GM19193 (cell line): ENCODE measurements around the gene ATG13.

Source experiments
- POLR2A ChIP-seq: IDR thresholded peaks from 4 replicates; pipeline ENCODE4 v1.6.1; 2011; ENCODE audit not compliant: insufficient read depth, insufficient read length; ENCODE audit errors: extremely low read depth

The ATG13 gene

DNA sequence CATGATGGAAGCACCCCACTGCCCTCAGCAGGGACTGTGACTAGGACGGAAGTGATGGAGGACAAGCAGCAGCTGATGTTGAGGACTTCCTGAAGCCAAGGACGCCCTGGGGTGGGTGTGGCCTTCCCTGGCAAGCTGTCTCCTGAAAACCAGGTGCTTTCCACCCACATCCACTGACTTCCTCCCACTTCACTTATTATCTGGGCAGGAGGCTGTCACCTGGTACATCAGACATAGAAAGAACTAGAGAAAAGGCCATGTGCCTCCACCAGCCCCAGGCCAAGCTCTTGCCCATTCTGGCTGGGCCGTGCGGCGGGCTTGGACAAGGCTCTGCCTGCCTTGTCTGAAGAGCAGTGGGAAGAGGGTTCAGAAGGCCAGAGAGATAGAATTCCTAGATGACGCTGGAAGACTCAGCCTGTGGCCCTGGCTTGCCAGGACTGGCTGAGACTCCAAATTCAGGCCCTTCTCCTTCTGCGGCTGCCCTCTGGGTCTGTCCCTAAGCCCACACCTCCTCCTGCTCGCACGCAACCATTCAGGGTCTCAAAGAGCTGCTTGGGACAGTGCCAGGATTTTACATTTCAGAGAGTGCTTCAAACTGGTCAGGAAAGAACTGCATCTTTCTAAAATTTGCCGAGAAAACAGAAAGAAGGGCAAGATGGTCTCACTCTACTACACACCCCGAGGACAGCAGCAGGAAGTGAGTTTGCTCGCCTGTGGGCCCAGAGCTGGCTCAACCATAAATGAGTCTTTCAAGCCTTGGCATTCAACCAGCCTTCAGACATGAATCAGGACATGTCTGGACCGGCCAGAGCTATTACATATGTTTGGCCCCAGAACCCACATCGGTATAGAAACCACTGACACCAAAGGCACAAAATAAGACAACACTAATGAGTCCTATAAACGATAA, 69.8 kb downstream of the ATG13 start:
- no peak for TF ChIP-seq POLR2A

DNA sequence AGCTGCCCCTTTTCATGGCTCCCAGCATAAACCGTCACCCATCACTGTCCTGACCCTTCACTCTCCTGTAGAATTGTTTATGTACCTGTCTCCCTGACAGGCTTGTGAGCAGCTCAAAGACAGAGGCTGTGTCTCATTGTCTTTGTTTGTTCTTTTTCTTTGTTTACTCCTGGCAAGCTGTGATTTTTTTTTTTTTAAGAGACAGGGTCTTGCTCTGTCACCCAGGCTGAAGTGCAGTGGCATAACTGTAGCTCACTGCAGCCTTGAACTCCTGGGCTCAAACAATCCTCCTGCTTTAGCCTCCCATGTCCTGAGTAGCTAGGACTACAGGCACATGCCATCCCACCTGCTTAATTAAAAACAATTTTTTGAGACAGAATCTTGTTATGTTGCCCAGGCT, 73.3 kb downstream of the ATG13 start:
- no peak for TF ChIP-seq POLR2A

DNA sequence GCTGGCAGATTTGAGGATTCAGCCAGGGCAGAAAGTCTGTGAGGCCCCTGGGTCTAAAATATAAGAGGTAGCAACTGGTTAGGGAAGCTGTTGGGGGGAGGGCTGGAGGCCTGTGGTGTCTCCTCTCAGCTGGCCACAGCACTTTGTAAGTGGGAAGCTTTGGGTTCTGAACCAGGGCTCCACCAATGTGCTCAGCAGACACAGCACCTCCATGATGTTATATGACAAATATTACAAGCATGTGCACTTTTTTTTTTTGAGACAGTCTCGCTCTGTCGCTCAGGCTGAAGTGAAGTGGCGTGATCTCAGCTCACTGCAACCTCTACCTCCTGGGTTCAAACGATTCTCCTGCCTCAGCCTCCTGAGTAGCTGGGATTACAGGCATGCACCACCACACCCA, 75.1 kb downstream of the ATG13 start:
- TF ChIP-seq POLR2A: no peak

DNA sequence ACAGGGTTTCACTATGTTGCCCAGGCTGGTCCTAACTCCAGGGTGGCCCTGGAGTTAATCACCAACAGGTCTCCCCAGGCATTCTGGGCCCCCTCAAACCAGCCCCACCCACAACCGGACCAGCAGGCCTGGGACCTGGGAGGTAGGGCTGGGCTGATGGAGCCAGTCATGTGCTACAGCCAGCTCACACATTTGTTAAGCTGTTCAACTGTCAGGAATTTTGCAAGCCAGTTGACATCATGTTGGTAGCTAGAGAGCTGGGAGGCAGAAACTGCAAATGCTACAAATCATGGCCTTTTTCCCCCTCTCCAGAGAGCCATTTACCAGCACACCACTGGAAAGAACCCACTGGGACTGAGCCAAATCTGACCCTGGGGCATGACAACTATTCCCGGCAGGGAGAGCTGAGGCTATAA, 76.3 kb downstream of the ATG13 start:
- TF ChIP-seq POLR2A: no peak

DNA sequence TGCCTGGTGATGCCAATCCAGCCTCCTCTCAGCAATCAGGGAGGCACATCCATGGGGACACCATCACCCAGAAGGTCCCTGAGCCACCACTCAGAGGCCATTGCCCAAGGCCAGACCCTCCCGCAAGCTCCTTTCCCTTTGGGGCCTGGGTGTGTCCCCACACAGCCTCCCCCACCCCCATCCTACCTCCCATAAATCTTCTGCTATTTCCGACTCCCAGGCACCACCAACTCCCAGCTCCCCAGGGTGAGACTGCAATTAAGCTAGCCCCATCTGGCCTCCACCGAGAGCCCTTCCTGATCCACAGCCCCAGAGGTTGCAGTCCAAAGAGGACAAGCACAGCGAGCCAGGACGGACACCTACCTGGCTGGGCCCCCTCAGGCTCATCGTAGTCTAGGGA, 76.7 kb downstream of the ATG13 start:
- no peak for TF ChIP-seq POLR2A

DNA sequence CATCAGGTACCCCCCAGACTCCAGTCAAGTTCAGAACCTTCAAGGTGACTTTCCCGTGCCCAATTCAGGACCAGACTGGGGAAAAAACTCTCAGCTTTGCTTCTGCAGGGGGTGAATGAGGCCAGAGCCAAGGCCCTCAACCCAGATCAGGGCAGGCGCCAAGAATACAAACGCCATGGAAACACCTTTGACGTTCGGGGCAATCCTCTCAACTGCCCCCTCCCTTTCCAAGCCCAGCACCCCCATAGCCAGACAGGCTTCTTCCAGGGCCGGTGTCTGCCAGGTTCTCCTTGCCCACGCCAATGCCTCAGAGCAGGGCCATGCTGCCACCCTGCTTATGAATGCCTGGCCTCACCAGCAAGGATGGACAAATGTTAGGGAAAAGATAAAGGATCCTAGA, 77.3 kb downstream of the ATG13 start:
- TF ChIP-seq POLR2A: no peak

DNA sequence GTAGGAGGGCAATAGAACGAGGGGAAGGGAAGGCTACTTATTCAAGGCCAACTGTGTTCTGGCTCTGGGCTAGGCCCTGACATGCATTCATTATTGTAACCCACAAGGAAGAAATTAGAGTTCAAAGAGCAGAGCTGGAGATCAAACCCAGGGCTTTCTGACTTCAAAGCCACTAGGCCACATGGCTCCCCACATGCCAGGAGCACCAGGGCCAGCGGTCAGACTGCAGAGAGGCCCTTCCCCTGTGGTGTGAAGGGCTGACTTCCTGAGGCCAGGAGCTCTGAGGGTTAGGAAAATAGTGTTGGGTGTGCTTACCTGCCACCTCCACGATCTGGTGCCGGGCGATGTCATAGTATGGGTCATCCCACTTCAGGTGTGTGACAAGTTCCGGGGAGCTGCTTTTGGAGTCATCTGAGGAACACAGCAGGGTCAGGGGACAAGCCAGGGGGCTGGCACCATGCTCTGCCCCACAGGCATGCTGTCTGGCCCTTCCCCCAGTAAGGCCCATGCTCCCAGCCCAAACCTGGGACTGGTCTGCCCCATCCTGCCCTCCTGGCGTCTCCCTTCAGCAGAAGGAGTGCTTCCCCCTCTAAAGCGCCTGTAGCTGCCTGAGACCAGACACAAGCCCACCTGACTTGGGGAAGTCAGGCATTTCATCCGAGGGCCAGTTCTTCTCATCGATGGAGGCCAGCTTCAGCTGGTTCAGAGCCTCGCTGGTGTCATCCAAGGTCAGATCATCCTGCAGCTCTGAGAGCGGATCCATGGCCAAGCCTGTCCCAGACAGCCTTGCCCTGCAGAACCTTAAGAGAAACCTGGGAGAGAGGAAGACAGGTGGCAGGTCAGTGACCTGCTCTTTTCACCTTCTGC, 78.2 kb downstream of the ATG13 start:
- TF ChIP-seq POLR2A: no peak

DNA sequence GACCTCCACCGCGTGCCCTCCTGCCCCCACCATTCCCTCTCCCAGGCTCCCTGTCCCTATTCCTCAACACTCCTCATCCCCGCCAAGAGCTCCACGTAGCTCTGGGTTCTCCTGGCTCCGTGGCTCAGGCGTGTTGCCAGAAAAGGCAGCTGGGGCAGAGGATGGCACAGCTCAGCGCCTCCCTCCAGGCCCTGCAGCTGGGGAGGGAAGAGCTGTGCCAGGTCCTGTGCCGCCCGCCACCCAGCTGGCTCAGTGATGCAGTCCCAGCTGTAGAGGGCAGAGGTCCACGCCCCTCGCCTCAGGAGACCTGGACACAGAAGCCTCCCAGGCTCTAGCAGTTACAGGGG, 78.8 kb downstream of the ATG13 start:
- TF ChIP-seq POLR2A: no peak

DNA sequence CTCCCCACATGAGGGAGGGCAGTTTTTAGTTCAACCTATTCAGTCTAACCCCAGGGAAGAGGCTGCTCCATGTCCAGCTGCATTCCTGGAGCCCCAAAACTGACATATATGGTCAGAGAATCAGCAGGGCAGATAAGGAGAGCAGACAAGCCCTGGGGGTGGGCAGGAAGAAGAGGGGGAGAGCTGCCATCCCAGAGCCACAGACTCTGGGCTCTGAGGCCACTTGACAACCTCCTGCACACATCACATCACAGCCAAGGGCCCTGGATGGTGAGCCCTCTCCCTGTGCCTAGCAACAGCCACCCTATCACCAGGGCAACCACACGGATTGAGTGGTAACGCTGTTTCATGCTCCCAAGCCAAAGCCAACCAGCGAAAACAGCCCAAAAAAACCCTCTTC, 80.0 kb downstream of the ATG13 start:
- no peak for TF ChIP-seq POLR2A

DNA sequence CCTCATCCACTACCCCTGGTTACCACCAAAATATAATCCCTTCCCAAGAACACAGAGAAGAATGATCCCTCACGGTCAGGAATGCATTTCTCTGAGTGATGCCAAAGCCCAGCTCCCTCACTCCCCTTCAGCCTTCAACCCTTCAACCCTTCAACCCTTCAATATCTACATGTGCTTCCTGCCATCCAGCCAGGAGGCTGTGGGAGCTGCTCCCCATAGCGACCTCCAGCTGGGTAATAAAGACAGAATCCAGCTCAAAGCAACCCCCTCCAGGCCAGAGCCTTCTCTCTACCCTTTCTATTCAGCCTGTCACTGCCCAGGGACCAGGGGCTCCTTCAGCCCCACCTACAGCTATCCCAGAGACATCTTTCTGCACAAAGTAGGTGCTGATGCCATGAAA, 80.4 kb downstream of the ATG13 start:
- TF ChIP-seq POLR2A: no peak

DNA sequence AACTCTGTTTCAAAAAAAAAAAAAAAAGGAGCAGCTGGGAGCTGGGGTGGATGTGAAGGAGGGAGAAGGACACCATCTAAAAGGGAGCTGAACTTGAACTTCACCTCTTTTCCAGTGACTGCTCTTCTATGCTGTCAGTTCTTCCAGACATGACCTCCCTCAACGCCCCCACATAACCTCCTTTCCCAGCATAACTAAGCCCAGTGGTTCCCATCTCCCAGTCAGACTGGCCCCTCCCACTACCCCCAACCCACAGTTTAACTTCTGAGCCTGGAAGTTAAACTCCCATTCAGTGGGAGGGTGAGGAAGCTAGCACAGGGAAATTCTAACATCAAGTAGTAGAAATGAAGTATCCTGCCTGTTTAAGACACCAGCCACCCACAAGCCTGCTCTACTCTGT, 81.2 kb downstream of the ATG13 start:
- TF ChIP-seq POLR2A: no peak

DNA sequence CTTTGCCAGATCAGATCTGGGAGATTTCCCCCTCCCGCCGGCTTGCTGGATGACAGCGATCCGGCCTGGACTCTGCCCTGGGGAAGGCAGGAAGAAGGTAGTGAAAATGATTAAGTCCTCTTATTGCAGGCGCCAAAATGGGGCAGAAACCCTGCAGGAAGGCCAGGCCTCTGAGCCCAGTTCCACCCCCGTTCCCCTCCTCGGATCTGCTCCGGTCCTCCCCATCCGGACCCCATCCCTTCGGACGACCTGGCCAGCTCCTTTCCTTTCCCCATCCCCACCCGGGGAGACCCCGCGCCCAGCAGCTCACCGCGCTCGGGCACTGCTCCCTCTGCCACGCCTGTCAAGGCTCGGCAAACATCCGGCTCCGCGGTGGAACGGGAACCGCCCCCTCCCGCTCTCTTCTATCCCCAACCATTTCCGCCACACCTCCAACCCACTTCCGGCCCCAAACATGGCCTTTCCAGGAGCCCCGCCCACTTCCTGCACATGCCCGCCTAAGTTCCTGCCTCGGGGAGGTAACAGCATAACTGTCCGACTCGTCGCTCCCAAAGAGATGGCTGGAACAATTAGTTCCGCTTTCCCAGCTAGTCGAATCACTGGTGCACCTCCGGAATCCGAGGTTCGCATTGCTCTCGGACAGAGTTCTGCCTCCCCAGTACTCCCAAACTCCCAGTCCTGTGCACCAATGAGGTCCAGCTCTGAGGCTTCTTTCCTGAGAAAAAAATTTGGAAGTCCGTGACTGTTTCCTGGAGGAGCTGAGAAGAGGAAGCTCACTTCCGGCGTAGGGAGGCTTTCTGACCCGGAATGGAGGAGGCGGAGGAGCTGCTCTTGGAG, 83.1 kb downstream of the ATG13 start, which contains the start of the genes ARHGAP1 and ZNF408:
TSS of gene ARHGAP1 (minus strand) at position 379 of the 837 bp plus-strand sequence. CDS start 4,512 bp downstream, outside the sequence.
TSS of gene ZNF408 (plus strand) at position 791 of the 837 bp plus-strand sequence. CDS start at position 808, 17 bp downstream.
- peak; percentile 85 for TF ChIP-seq POLR2A

DNA sequence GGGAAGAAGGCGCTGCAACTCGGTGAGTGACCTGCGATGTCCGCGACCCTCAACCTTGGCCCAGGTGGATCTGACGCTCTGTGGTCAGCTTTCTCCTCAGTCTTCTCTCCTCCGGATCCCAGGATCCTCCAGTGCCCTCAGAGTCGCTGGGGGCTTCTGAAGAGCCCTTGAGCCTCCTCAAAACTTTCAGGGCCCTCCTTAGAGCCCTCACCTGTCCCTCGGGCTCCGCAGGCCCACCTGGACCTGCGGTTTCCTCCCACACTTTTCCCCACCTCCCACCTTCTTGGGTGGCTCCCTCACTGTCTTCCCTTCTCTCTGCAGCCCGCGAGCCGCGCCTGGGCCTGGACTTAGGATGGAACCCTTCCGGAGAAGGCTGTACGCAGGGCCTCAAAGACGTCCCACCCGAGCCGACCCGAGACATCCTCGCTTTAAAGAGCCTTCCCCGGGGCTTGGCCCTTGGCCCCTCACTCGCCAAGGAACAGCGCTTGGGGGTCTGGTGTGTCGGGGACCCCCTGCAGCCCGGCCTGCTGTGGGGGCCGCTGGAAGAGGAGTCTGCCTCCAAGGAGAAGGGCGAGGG, 83.8 kb downstream of the ATG13 start:
- TF ChIP-seq POLR2A: no peak

DNA sequence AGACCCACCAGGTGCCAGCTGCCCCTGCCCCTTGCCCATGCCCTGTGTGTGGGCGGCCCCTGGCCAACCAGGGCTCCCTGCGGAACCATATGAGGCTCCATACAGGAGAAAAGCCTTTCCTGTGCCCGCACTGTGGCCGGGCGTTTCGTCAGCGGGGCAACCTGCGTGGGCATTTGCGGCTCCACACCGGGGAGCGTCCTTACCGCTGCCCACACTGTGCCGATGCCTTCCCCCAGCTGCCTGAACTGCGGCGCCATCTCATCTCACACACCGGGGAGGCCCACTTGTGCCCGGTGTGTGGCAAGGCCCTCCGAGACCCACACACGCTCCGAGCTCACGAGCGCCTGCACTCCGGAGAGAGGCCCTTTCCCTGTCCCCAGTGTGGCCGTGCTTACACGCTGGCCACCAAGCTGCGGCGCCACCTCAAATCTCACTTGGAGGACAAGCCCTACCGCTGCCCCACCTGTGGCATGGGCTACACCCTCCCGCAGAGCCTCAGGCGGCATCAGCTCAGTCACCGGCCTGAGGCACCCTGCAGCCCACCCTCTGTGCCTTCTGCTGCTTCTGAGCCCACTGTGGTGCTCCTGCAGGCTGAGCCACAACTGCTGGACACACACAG, 87.8 kb downstream of the ATG13 start:
- TF ChIP-seq POLR2A: no peak

DNA sequence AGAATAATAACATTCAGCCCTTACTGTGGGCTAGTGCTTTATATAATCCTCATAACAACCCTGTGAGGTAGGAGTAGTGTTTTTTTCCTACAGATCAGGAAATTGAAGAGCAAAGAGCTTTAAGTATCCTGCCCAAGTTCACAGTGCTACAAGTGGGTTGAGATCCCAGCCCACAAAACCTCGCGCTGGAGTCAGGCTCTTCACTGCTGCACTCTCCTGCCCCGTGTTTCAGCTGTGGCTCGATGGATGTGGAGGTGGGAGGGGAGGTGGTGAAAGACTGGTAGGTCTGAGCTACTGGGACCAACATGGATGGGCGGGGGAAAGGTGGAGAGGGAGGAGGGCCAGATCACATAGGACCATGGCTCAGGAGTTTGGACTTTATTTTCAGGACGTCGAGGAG, 89.5 kb downstream of the ATG13 start:
- TF ChIP-seq POLR2A: no peak

DNA sequence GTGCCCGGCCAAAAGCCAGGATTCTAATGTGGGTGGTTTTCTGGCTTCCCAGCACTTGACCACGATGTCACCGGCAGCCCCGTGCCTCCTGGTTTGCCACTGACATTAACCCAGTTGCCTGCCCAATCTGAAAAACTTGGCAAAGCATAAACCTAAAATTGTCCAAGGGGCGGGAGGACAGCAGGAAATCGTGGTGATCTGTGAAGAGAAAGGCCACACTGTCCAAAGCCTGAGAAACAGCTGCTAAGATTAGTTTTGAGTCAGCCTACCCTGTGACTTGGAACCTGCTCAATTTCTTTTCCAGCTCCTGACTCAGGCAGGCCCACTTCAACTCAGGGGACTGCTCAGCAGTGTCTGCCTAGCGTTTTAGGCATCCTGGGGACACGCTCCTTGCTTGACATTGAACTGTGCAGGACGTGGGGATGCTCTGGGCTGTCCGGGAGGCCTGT, 93.5 kb downstream of the ATG13 start:
- TF ChIP-seq POLR2A: no peak
